Effector CD4-positive, alpha-beta T cell (primary cell): ENCODE results near the gene ZNF808.
A peak's percentile ranks its signal among the peaks of the same experiment; 100 is the strongest.
"Not testable (repeated sequence)": the region's sequence is repeated elsewhere in the genome, so short reads cannot be mapped to it uniquely, and the experiment has no call there.

ENCODE experiments used
- DNase-seq: peaks from one replicate; pipeline ENCODE4 v3.0.0-alpha.2; 2020
- total RNA-seq: gene quantifications from one replicate; lab custom pipeline; 2026; lab: John Stamatoyannopoulos, UW

The ZNF808 gene
- 30.6 reads per million, percentile 57 among the genes with 10 or more reads in this experiment for total RNA-seq

DNA sequence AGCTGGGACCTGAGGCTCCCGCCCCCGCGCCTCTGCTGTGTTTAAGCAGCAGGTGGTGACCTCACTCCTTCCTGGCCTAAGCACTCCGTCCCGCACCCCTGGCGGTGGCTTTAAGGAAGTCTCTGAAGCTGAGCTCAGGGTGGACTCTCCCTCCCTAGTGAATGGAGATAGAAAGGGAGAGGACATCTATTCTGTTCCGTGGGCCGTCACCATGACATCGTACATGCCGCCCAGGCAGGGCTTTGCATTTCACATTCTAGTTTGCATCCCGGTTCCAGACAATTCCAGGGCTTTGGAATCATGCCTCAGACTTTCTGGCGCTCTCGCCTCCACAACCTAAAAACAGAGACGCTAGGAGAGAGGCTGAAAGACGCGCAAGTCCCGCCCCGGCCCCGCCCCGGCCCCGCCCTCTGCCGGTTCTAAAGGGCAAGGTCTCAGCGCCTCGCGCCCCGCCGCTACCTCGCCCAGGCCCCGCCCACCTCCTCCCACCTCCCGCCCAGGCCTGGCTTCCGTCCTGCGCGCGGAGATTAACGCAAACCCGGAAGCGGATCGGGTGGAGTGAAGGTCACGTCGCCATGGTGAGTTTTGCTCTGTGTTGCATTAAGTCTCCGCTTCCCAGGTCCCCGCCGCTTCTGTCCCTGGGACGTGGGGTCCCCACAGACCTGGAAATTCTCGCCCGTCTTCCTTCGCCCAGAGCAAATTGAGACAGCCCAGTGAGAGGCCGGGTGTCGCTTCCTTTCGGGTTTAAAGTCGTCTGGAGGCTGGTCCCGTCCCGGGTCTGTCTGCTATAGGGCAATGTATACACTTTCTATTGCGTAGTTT is at the start of gene ZNF808:
ZNF808 (plus strand) TSS at position 535 of the 822 bp plus-strand sequence. CDS start 15,617 bp downstream, outside the sequence.
- peak; percentile 96 for DNase-seq

- not testable (repeated sequence) for DNase-seq
These were observed 43.2 kb upstream of the ZNF808 start for GRCh38 chr19:52484111-52484743.

GRCh38 chr19:52485064-52485463 is 42.4 kb upstream of the ZNF808 start:
- not testable (repeated sequence) for DNase-seq

DNA sequence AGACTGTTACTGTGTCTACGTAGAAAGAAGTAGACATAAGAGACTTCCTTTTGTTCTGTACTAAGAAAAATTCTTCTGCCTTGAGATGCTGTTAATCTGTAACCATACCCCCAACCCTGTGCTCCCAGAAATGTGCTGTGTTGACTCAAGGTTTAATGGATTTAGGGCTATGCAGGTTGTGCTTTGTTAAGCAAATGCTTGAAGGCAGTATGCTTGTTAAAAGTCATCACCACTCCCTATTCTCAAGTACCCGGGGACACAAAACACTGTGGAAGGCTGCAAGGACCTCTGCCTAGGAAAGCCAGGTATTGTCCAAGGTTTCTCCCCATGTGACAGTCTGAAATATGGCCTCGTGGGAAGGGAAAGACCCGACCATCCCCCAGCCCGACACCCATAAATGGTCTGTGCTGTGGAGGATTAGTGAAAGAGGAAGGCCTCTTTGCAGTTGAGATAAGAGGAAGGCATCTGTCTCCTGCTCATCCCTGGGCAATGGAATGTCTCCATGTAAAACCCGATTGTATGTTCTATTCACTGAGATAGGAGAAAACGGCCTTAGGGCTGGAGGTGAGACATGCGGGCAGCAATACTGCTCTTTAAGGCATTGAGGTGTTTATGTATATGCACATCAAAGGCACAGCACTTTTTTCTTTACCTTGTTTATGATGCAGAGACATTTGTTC is 41.8 kb upstream of the ZNF808 start:
- DNase-seq = not testable (repeated sequence)

- no peak for DNase-seq
These were observed 35.1 kb upstream of the ZNF808 start for GRCh38 chr19:52492201-52492993.

DNA sequence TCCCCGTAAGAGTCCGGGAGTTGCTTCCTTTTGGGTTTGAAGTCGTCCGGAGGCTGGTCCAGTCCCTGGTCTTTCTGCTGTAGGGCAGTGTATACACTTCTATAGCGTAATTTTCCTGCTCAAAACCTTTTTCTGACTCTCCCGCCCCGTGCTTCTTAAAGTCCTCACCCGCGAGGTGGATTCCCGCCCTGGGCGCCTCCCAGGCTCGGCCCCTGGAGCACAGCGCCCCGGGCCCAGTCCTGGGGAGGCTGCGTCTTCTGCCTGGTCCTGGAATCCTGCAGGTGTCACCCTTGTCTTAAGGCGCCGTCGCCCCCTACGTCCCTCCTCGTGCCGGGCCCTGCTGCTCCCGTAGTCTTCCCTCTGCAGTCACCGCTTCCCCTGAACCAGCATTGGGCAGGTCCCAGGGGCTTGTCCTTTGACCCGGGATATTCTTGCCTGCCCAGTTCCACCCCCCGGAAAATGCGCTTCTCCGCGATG is 34.4 kb upstream of the ZNF808 start:
- DNase-seq = no peak

- no peak for DNase-seq
These were observed 33.0 kb upstream of the ZNF808 start for GRCh38 chr19:52494518-52494917.

DNA sequence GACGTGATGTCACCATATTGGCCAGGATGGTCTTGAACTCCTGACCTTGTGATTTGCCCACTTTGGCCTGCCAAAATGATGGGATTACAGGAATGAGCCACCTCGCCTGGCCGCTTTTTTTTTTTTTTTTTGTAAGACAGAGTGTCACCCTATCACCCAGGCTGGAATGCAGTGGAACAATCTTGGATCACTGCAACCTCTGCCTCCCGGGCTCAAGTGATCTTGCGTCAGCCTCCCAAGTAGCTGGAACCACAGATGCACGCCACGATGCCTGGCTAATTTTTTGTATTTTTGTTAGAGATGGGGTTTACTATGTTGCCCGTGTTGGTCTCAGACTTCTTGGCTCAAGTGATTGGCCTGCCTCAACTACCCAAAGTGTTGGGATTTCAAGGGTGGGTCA is 28.9 kb upstream of the ZNF808 start:
- no peak for DNase-seq

GRCh38 chr19:52500474-52500873 is 27.0 kb upstream of the ZNF808 start:
- not testable (repeated sequence) for DNase-seq

- DNase-seq = not testable (repeated sequence)
These were observed 26.5 kb upstream of the ZNF808 start for GRCh38 chr19:52500991-52501390.

GRCh38 chr19:52507266-52507665 is 20.2 kb upstream of the ZNF808 start:
- DNase-seq = no peak

DNA sequence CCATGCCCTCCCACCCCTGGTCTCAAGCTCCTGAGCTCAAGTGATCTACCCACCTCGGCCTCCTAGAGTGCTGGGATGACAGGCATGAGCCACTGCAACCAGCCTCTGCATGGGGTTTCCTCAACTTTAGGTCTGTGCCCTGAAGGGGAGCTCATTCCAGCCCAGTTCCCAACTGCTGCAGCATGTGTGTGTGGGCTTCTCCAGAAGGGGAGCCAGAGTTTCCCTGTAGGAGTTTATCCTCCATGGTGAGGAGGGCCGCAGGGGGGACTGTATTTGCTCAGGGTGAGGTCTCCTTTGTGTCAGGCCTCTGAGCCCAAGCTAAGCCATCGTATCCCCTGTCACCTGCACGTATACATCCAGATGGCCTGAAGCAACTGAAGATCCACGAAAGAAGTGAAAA is 11.3 kb upstream of the ZNF808 start:
- DNase-seq = no peak

GRCh38 chr19:52518646-52519045 is 8.8 kb upstream of the ZNF808 start:
- DNase-seq = no peak

- DNase-seq = not testable (repeated sequence)
These were observed 8.3 kb upstream of the ZNF808 start for GRCh38 chr19:52519175-52519574.

DNA sequence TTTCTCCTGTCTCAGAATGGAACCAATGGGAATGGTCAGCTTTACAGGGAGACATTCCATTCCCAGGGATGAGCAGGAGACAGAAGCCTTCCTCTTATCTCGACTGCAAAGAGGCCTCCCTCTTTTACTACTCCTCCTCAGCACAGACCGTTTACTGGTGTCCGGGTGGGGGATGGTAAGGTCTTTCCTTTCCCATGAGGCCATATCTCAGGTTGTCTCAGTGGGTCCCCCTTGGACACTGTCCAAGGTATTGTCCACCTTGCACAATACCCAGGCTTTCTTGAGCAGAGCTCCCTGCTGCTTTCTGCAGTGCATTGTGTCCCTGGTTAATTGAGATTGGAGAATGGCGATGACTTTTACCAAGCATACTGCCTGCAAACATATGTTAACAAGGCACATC is 7.5 kb upstream of the ZNF808 start:
- no peak for DNase-seq

DNA sequence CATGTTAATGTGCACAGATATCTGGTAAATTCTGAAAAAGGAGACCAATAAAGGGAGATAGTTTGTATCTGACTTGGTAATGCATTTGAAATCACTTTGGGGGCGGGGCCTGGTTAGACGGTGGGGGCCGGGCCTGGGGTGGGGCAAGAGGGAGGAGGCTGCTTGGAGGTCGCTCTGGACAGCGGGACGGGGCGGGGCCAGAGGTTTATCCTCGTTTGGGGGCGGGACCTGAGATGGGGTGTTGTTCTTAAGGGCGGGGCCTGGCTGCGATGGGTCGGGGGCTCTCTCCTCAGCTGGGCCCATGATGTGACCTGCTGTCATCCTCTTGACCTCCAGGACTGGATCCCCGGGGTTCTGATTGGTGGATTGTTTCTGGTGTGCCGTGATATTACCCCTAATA is 4.9 kb upstream of the ZNF808 start:
- DNase-seq = no peak

GRCh38 chr19:52524086-52524485 is 3.4 kb upstream of the ZNF808 start:
- no peak for DNase-seq

DNA sequence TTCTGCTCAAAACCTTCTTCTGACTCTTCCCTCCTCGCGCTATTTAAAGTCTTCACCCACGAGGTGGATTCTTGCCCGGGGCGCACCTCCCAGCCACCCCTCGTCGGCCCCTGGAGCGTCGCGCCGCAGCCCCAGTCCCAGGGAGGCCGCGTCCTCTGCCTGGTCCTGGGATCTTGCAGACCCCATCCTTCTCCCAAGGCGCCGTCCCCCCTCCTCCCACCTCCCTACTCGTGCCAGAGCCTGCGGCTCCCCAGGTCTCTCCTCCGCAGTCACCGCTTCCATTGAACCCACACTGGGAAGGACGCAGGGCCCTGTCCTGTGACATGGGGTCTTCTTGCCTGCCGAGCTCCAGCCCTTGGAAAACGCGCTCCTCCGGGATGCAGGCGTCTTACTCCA is 486 bp downstream of the ZNF808 start:
- DNase-seq = no peak

GRCh38 chr19:52532480-52532879 is 5.0 kb downstream of the ZNF808 start:
- DNase-seq = no peak

- no peak for DNase-seq
These were observed 6.4 kb downstream of the ZNF808 start for GRCh38 chr19:52533901-52534300.

DNA sequence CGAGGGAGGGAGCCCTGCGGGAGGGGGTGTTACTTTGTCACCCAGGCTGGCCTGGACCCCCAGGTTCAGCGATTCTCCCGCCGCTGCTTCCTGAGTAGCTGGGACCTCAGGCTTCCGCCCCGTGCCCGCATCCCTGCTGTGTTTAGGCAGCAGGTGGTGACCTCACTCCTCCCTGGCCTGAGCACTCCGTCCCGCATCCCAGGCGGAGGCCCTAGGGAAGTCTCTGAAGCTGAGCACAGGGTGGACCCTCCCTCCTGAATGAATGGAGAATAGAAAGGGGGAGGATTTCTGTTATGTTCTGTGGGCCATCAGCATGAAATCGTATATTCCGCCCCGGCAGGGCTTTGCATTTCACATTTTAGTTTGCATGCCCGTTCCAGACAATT is 7.9 kb downstream of the ZNF808 start:
- not testable (repeated sequence) for DNase-seq

DNA sequence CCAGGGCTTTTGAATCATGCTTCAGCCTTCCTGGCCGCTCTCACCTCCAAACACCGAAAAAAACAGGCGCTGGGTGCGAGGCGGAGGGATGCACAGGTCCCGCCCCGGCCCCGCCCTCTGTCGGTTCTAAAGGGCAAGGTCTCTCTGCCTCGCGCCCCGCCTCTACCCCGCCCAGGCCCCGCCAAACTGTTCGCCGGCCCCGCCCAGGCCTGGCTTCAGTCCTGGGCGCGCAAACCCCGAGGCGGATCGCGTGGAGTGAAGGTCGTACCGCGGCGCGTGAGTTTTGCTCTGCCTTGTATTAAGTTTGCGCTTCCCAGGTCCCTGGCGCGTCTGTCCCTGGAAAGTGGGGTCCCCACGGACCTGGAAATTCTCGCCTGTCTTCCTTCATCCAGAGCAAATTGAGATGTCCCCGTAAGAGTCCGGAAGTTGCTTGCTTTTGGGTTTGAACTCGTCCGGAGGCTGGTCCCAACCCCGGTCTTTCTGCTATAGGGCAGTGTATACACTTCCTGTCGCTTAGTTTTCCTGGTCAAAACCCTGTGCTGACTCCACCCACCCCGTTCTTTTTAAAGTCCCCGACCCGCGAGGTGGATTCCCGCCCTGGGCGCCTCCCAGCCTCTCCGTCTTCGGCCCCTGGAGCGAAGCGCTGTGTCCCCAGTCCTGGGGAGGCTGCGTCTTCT is 8.4 kb downstream of the ZNF808 start:
- DNase-seq = peak; percentile 86
